ENCODE data around the gene LTBP4.
"Not testable (repeated sequence)": the region's sequence is repeated elsewhere in the genome, so short reads cannot be mapped to it uniquely, and the experiment has no call there.

Gene LTBP4

GRCh38 chr19:40601134-40601974, at the start of gene LTBP4:
Gene LTBP4, plus strand, starts transcription at chr19:40601369. Its CDS starts 19 bp downstream, at chr19:40601388.
- no peak for DNase-seq (ENCODE audit: low read depth)

GRCh38 chr19:40552848-40553247, 48.3 kb upstream of the LTBP4 start:
- no peak for DNase-seq (ENCODE audit: low read depth)

GRCh38 chr19:40553885-40554857, 47.0 kb upstream of the LTBP4 start:
- DNase-seq (ENCODE audit: low read depth): no peak

GRCh38 chr19:40555978-40556689, 45.0 kb upstream of the LTBP4 start:
- no peak for DNase-seq (ENCODE audit: low read depth)

GRCh38 chr19:40556953-40557530, 44.1 kb upstream of the LTBP4 start:
- no peak for DNase-seq (ENCODE audit: low read depth)

- DNase-seq (ENCODE audit: low read depth): no peak
These were observed 41.8 kb upstream of the LTBP4 start for GRCh38 chr19:40559394-40559793.

- DNase-seq (ENCODE audit: low read depth): no peak
These were observed 41.1 kb upstream of the LTBP4 start for GRCh38 chr19:40560092-40560507.

- DNase-seq (ENCODE audit: low read depth): no peak
These were observed 39.2 kb upstream of the LTBP4 start for GRCh38 chr19:40561947-40562346.

GRCh38 chr19:40564535-40564934, 36.6 kb upstream of the LTBP4 start:
- not testable (repeated sequence) for DNase-seq (ENCODE audit: low read depth)

- no peak for DNase-seq (ENCODE audit: low read depth)
These were observed 35.8 kb upstream of the LTBP4 start for GRCh38 chr19:40565355-40565754.

- no peak for DNase-seq (ENCODE audit: low read depth)
These were observed 35.2 kb upstream of the LTBP4 start for GRCh38 chr19:40565910-40566495.

GRCh38 chr19:40567040-40567749, 34.0 kb upstream of the LTBP4 start:
- DNase-seq (ENCODE audit: low read depth): no peak

- no peak for DNase-seq (ENCODE audit: low read depth)
These were observed 33.2 kb upstream of the LTBP4 start for GRCh38 chr19:40567750-40568494.

GRCh38 chr19:40570313-40571004, 30.7 kb upstream of the LTBP4 start:
- DNase-seq (ENCODE audit: low read depth): peak; percentile 91

GRCh38 chr19:40571005-40571318, 30.2 kb upstream of the LTBP4 start:
- DNase-seq (ENCODE audit: low read depth): no peak

GRCh38 chr19:40571831-40572495, 29.2 kb upstream of the LTBP4 start:
- DNase-seq (ENCODE audit: low read depth): no peak

- DNase-seq (ENCODE audit: low read depth): no peak
These were observed 25.8 kb upstream of the LTBP4 start for GRCh38 chr19:40575326-40575725.

- no peak for DNase-seq (ENCODE audit: low read depth)
These were observed 25.0 kb upstream of the LTBP4 start for GRCh38 chr19:40576151-40576584.
